ENCODE measurements around the gene PDS5A.

Gene PDS5A

GRCh38 chr4:39932776-39933402 lies 44.8 kb downstream of the PDS5A start:
- no peak for TF ChIP-seq POLR2A (IDR thresholded peaks at IDR 0.05; ENCODE audit: extremely low read depth, insufficient read length)
- TF ChIP-seq MYC (IDR thresholded peaks at IDR 0.05; ENCODE audit: low read depth, low read length), result no peak
- no peak for TF ChIP-seq CTCF (IDR thresholded peaks at IDR 0.05; ENCODE audit: low read depth, low read length)
- no peak for TF ChIP-seq MAX (IDR thresholded peaks at IDR 0.05; ENCODE audit: low read depth, low read length)
- no peak for DNase-seq (ENCODE audit: low read depth)
- no peak overlapping the region for H3K4me3 ChIP-seq (ENCODE audit: low read depth, low read length)

- no peak overlapping the region for H3K4me3 ChIP-seq (ENCODE audit: low read depth, low read length)
- TF ChIP-seq MYC (IDR thresholded peaks at IDR 0.05; ENCODE audit: low read depth, low read length), result no peak
- no peak for DNase-seq (ENCODE audit: low read depth)
Measured at GRCh38 chr4:39931441-39931901, 46.2 kb downstream of the PDS5A start.

GRCh38 chr4:39928538-39928937 lies 49.2 kb downstream of the PDS5A start:
- DNase-seq (ENCODE audit: low read depth), result no peak

GRCh38 chr4:39924014-39924413 lies 53.7 kb downstream of the PDS5A start:
- H3K4me3 ChIP-seq (ENCODE audit: low read depth, low read length), result no peak overlapping the region
- TF ChIP-seq MYC (IDR thresholded peaks at IDR 0.05; ENCODE audit: low read depth, low read length) (no peak), MAX (IDR thresholded peaks at IDR 0.05; ENCODE audit: low read depth, low read length) (no peak), CTCF (IDR thresholded peaks at IDR 0.05; ENCODE audit: low read depth, low read length) (no peak), POLR2A (IDR thresholded peaks at IDR 0.05; ENCODE audit: extremely low read depth, insufficient read length) (no peak)
- DNase-seq (ENCODE audit: low read depth), result no peak

More at GRCh38 chr4:39928538-39928937, 49.2 kb downstream of the PDS5A start:
- no peak for TF ChIP-seq CTCF (IDR thresholded peaks at IDR 0.05; ENCODE audit: low read depth, low read length)
- TF ChIP-seq MAX (IDR thresholded peaks at IDR 0.05; ENCODE audit: low read depth, low read length), result no peak
- no peak for TF ChIP-seq MYC (IDR thresholded peaks at IDR 0.05; ENCODE audit: low read depth, low read length)
- no peak for TF ChIP-seq POLR2A (IDR thresholded peaks at IDR 0.05; ENCODE audit: extremely low read depth, insufficient read length)
- H3K4me3 ChIP-seq (ENCODE audit: low read depth, low read length), result no peak overlapping the region

GRCh38 chr4:39922399-39922798 lies 55.3 kb downstream of the PDS5A start:
- no peak for TF ChIP-seq POLR2A (IDR thresholded peaks at IDR 0.05; ENCODE audit: extremely low read depth, insufficient read length)
- no peak for TF ChIP-seq CTCF (IDR thresholded peaks at IDR 0.05; ENCODE audit: low read depth, low read length)
- TF ChIP-seq MYC (IDR thresholded peaks at IDR 0.05; ENCODE audit: low read depth, low read length), result no peak
- TF ChIP-seq MAX (IDR thresholded peaks at IDR 0.05; ENCODE audit: low read depth, low read length), result no peak
- H3K4me3 ChIP-seq (ENCODE audit: low read depth, low read length), result no peak overlapping the region
- no peak for DNase-seq (ENCODE audit: low read depth)

- no peak for DNase-seq (ENCODE audit: low read depth)
- no peak overlapping the region for H3K4me3 ChIP-seq (ENCODE audit: low read depth, low read length)
- no peak for TF ChIP-seq CTCF (IDR thresholded peaks at IDR 0.05; ENCODE audit: low read depth, low read length)
- TF ChIP-seq MAX (IDR thresholded peaks at IDR 0.05; ENCODE audit: low read depth, low read length), result no peak
- TF ChIP-seq MYC (IDR thresholded peaks at IDR 0.05; ENCODE audit: low read depth, low read length), result no peak
- no peak for TF ChIP-seq POLR2A (IDR thresholded peaks at IDR 0.05; ENCODE audit: extremely low read depth, insufficient read length)
Measured at GRCh38 chr4:39913471-39913870, 64.2 kb downstream of the PDS5A start.
